GM18907 (cell line): ENCODE measurements around the gene NLRP13.

Experiments used
- ATAC-seq: cut with Tn5 transposase; IDR thresholded peaks from one replicate; pipeline ENCODE4 v1.9.1; 2021; ENCODE audit warnings: mild to moderate bottlenecking, moderate library complexity; ENCODE audit not compliant: unreplicated experiment

The NLRP13 gene

DNA sequence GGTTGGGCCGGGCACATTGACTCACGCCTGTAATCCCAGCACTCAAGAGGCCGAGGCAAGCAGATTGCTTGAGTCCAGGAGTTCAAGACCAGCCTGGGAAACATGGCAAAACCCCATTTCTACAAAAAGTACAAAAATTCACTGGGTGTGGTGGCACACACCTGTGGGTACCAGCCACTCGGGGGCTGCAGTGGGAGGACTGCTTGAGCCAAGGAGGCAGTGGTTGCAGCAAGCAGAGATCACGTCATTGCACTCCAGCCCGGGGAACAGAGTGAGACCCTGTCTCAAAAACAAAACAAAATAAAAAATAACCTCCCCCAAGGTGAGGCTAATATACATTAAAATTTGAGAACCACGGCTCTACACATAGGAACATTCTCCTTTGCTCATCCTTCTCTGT, 24.9 kb downstream of the NLRP13 start:
- ATAC-seq: no peak

- no peak for ATAC-seq
Observed at GRCh38 chr19:55902080-55902751, 29.9 kb downstream of the NLRP13 start.

DNA sequence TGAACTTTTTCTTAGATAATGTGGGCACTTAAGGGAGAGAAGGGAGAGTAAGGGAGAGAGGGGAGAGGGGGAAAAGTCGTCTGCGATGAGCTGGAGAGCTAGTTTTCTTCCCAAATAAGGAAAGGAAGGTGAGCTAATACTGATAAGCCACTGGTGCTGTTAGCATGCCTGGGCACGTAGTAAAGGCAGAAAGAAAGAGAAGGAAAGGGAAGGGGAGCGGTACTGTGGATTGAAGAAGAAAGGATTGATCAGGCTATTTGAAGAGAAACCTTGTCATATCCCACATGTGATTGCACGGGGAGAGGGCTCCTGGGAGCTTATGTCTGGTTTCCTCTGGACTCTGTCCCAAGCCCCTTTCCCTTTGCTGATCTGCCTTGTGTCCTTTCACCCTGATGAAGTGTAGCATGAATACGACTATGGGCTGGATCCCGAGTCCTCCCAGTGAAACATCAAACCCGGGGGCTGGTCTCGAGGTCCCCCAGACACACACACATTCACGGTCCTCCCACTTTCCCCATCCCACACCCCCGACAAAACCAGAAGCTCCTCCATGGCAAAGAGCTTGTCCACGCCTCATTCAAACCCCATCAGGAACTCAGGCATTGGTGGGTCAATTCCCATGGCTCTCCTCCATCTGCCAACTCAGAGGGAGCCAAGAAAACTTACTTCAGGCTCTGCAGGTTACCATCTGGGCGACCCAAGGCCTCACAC, 30.6 kb downstream of the NLRP13 start:
- no peak for ATAC-seq

- no peak for ATAC-seq
Observed at GRCh38 chr19:55898911-55899310, 33.2 kb downstream of the NLRP13 start.

DNA sequence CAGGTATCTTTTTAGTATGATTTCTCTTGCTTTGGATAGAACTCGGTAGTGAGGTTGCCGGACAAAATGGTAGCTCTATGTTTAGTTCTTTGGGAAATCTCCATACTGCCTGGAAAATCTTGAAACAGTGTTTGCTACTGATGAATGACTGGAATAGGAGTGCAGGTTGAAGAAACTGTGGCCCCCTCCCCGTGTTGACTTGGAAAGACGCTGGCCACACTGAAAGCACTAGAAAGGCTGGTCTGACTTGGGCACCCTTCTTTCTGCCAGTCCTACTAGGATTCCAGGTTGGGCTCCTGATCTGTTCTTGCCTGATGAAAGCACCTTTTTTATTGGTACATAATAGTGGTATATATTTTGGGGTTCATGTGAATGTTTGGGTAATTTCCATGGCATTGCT, 49.5 kb downstream of the NLRP13 start:
- no peak for ATAC-seq

DNA sequence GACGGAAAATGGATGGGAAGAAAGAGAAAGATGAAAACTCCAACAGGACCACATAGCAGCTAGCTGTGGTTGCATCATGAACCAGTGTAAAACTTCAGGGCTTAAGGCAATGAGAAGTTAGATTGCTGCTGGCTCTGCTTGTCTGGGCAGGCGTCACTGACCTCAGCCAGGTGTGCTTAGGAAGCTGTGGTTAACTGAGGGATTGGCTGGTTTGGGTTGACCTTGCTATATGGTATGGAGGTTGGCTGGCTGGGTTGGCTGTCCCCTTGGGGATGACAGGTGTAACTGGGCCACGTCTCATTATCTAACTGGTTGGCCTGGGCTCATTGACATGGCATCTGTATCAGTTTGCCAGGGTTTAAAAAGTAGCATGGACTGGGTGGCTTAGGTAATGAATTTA, 54.9 kb downstream of the NLRP13 start:
- no peak for ATAC-seq

- ATAC-seq: no peak
Observed at GRCh38 chr19:55870736-55871135, 61.4 kb downstream of the NLRP13 start.

- no peak for ATAC-seq
Observed at GRCh38 chr19:55867101-55867500, 65.0 kb downstream of the NLRP13 start.

- no peak for ATAC-seq
Observed at GRCh38 chr19:55866521-55866920, 65.6 kb downstream of the NLRP13 start.

GRCh38 chr19:55858969-55859368, 73.2 kb downstream of the NLRP13 start:
- no peak for ATAC-seq

GRCh38 chr19:55858401-55858800, 73.7 kb downstream of the NLRP13 start:
- ATAC-seq: no peak

DNA sequence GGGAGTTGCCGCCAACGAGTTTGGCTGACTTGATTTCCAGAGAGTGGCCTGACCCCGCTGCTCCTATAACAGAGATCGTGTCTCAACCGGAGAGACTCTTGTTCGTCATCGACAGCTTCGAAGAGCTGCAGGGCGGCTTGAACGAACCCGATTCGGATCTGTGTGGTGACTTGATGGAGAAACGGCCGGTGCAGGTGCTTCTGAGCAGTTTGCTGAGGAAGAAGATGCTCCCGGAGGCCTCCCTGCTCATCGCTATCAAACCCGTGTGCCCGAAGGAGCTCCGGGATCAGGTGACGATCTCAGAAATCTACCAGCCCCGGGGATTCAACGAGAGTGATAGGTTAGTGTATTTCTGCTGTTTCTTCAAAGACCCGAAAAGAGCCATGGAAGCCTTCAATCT, 74.2 kb downstream of the NLRP13 start:
- ATAC-seq: no peak

- no peak for ATAC-seq
Observed at GRCh38 chr19:55857149-55857548, 75.0 kb downstream of the NLRP13 start.

DNA sequence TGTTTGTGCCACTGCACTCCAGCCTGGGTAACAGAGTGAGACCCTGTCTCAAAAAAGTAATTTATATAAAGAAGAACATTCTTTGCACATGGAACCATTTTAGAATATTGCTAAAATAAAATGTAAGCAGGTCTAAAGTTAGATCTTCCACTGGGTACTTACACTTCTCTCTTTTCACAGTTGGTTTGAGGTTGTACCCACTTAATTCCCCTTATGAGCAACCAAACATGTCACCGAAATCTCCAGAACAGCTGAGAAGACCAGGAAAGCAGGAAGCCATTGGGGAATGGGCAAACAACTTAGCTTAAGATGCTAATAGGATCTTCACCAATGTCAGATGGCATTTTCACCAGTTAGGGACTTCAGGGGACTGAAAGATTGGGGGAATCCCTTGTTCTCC, 77.0 kb downstream of the NLRP13 start:
- ATAC-seq: no peak
